GM19328 (cell line): ENCODE measurements around the gene VWA5B2.

Experiments
- ATAC-seq: cut with Tn5 transposase; IDR thresholded peaks from one replicate; pipeline ENCODE4 v1.9.1; 2021; ENCODE audit warnings: mild to moderate bottlenecking, moderate library complexity; ENCODE audit not compliant: unreplicated experiment

VWA5B2 gene

GRCh38 chr3:184272269-184272668 lies 42.9 kb downstream of the VWA5B2 start:
- no peak for ATAC-seq

GRCh38 chr3:184275381-184275701 lies 46.0 kb downstream of the VWA5B2 start:
- ATAC-seq, result no peak

- ATAC-seq, result no peak
Measured at GRCh38 chr3:184275961-184276910, 46.9 kb downstream of the VWA5B2 start, which contains the start of gene ECE2. Gene ECE2, plus strand, starts transcription at chr3:184276022. Its CDS starts 132 bp downstream, at chr3:184276154.

- no peak for ATAC-seq
Measured at GRCh38 chr3:184277366-184277765, 48.0 kb downstream of the VWA5B2 start.

- ATAC-seq, result no peak
Measured at GRCh38 chr3:184282941-184283340, 53.6 kb downstream of the VWA5B2 start.

- ATAC-seq, result no peak
Measured at GRCh38 chr3:184283681-184284080, 54.3 kb downstream of the VWA5B2 start.

- no peak for ATAC-seq
Measured at GRCh38 chr3:184284696-184285095, 55.3 kb downstream of the VWA5B2 start.

GRCh38 chr3:184289426-184289938 lies 60.1 kb downstream of the VWA5B2 start:
- ATAC-seq, result no peak

- no peak for ATAC-seq
Measured at GRCh38 chr3:184290331-184290730, 60.9 kb downstream of the VWA5B2 start.

- ATAC-seq, result no peak
Measured at GRCh38 chr3:184291044-184291737, 61.8 kb downstream of the VWA5B2 start.
